Pons (tissue), 1 donor: ENCODE results near the gene CSKMT.
A peak's percentile ranks its signal among the peaks of the same experiment; 100 is the strongest.
"Not testable (repeated sequence)": the region's sequence is repeated elsewhere in the genome, so short reads cannot be mapped to it uniquely, and the experiment has no call there.

Experiments used
- DNase-seq: peaks from one replicate; pipeline ENCODE4 v3.0.0-alpha.2; 2016; ENCODE audit warnings: low spot score

The CSKMT gene

GRCh38 chr11:62656796-62657429, 8.2 kb upstream of the CSKMT start:
- DNase-seq: no peak

GRCh38 chr11:62664405-62665074, 572 bp upstream of the CSKMT start:
- DNase-seq: no peak

- DNase-seq: peak; percentile 25
These were observed 617 bp downstream of the CSKMT start for GRCh38 chr11:62665599-62666258.

- no peak for DNase-seq
These were observed 1.3 kb downstream of the CSKMT start for GRCh38 chr11:62666259-62666926.

- DNase-seq: no peak
These were observed 2.3 kb downstream of the CSKMT start for GRCh38 chr11:62667460-62667859.

GRCh38 chr11:62669420-62670161, 4.5 kb downstream of the CSKMT start:
- no peak for DNase-seq

- DNase-seq: no peak
These were observed 6.1 kb downstream of the CSKMT start for GRCh38 chr11:62671236-62671607.

- DNase-seq: peak; percentile 87
These were observed 6.7 kb downstream of the CSKMT start, which contains the start of the genes LBHD1 and UQCC3 for GRCh38 chr11:62671608-62672389. LBHD1 (minus strand) TSS chr11:62672267; CDS start chr11:62670031, 2,236 bp downstream. UQCC3 (plus strand) TSS chr11:62671673; CDS start chr11:62671746, 73 bp downstream.

GRCh38 chr11:62673196-62673525, 8.0 kb downstream of the CSKMT start:
- no peak for DNase-seq

- DNase-seq: not testable (repeated sequence)
These were observed 10.3 kb downstream of the CSKMT start for GRCh38 chr11:62675415-62675814.

GRCh38 chr11:62676698-62677097, 11.6 kb downstream of the CSKMT start:
- DNase-seq: no peak

GRCh38 chr11:62677156-62677555, 12.0 kb downstream of the CSKMT start:
- DNase-seq: no peak

GRCh38 chr11:62677714-62678113, 12.6 kb downstream of the CSKMT start:
- no peak for DNase-seq

- DNase-seq: no peak
These were observed 13.3 kb downstream of the CSKMT start for GRCh38 chr11:62678433-62678769.

GRCh38 chr11:62678770-62679696, 13.9 kb downstream of the CSKMT start, which contains the start of gene UBXN1:
UBXN1 (minus strand) TSS chr11:62679073; CDS start chr11:62678923, 150 bp downstream.
- DNase-seq: peak; percentile 80

GRCh38 chr11:62680825-62681240, 15.7 kb downstream of the CSKMT start:
- DNase-seq: peak; percentile 38

- no peak for DNase-seq
These were observed 17.4 kb downstream of the CSKMT start for GRCh38 chr11:62682518-62682917.

- no peak for DNase-seq
These were observed 22.6 kb downstream of the CSKMT start for GRCh38 chr11:62687508-62688396.

- no peak for DNase-seq
These were observed 23.4 kb downstream of the CSKMT start for GRCh38 chr11:62688491-62688890.
